SJSA1 (cell line): ENCODE results near the gene CNOT4. TPM values are rescaled to one million over a fixed set of nuclear protein-coding genes. Genes with fewer than 3 reads are reported as not detected.

Experiments used
- DNase-seq, 2 experiments: peaks; one replicate each; pipeline ENCODE4 v3.0.0-alpha.2; 2015 to 2020; ENCODE audit warnings: low spot score in 2 of 2, low read depth in 1 of 2
- H3K27ac ChIP-seq: fragments of 250-450 bp; sonication (Bioruptor Pico); 2 replicates; pipeline ENCODE4 v1.5.1; 2020; ENCODE audit warnings: mild to moderate bottlenecking, moderate library complexity
- H3K27me3 ChIP-seq: fragments of 250-450 bp; sonication (Bioruptor Pico); replicated peaks from 2 replicates; pipeline ENCODE4 v1.5.1; 2020; ENCODE audit warnings: mild to moderate bottlenecking, moderate library complexity
- H3K36me3 ChIP-seq: fragments of 250-450 bp; sonication (Bioruptor Pico); 2 replicates; pipeline ENCODE4 v1.5.1; 2020; ENCODE audit warnings: mild to moderate bottlenecking
- H3K4me1 ChIP-seq: fragments of 250-450 bp; sonication (Bioruptor Pico); replicated peaks from 2 replicates; pipeline ENCODE4 v1.6.1; 2021; ENCODE audit warnings: mild to moderate bottlenecking
- H3K4me3 ChIP-seq: fragments of 250-450 bp; sonication (Bioruptor Pico); 2 replicates; pipeline ENCODE4 v1.5.1; 2020; ENCODE audit warnings: mild to moderate bottlenecking
- H3K9me3 ChIP-seq: fragments of 250-450 bp; sonication (Bioruptor Pico); replicated peaks from 2 replicates; pipeline ENCODE4 v1.5.1; 2020; ENCODE audit warnings: mild to moderate bottlenecking
- total RNA-seq: library from RNA; depleted of rRNA; stranded (reverse); fragments of >200 nt; shearing (Covaris generic); gene quantifications from 2 replicates; pipeline ENCODE4 v1.2.3, GENCODE V29; 2014

The CNOT4 gene
- total RNA-seq, 1 experiment from 2014 or later = 9.1 TPM

DNA sequence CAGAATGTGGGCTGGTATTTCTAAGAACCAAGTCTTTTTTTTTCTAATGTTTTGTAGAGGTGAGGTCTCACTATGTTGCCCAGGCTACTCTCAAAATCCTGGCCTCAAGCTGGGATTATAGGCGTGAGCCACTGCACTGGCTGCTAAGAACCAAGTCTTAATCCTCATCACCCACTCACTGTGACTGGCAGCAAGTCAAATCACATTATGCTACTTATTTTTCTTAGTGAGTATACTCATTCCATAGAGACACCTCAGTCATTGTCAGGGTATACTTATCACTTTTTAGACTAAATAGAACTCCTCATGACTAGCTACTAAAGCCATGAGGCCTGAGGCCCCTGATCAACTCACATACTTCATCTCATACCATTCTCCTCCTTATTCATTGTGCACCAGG lies 160.2 kb downstream of the CNOT4 start:
- no peaks in the 10 kb centered on the region for H3K36me3 ChIP-seq
- H3K9me3 ChIP-seq = no peaks in the 10 kb centered on the region
- no peaks in the 10 kb centered on the region for H3K4me1 ChIP-seq
- 0 out of 2 replicates have a peak, but pooled peaks cover 3% of the 10 kb centered on the region for H3K27me3 ChIP-seq
- no peak overlapping the region for H3K4me3 ChIP-seq
- H3K27ac ChIP-seq = no peak overlapping the region
- no peak for DNase-seq

DNA sequence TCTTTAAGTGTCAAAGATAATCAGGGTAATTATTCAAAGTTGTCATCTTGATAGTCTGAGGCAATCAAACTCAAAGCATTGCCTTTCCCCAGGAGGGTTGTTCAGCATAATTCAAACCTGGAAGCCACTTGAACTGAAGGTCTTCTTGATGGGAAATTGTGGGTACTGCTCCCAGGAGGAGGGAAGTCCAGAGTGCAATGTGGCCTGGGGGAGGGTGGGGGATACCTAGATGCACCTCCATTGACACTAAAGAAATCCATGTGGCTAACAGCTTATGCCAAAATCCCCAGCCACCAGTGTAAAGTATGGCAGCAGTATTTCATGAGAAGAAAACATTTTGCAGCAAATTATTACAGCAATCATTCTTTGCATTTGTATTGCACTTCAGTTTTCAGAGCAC lies 161.4 kb downstream of the CNOT4 start:
- Histone ChIP-seq H3K36me3 (no peaks in the 10 kb centered on the region), H3K27ac (no peak overlapping the region), H3K9me3 (no peaks in the 10 kb centered on the region), H3K4me3 (no peak overlapping the region), H3K27me3 (no peaks in the 10 kb centered on the region), H3K4me1 (no peaks in the 10 kb centered on the region)
- DNase-seq = no peak

DNA sequence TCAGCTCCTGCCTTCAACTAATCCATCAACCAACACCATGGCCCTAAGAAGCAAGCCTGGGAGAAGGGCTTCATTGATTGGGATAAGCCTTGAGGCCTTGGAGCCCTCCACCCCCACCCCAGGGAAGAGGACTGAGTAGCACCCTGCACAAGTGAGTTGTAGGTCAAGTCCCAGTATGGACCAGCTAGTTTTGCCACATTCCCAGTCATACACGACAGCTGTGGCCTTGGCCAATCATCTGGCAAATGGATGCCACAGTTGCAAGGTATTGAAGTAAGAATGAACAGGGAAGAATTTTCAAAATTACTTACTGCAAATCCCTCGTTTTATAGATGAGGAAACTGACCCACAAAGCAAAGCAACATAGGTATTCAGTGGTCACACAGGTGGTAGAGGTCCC lies 166.5 kb downstream of the CNOT4 start:
- no peaks in the 10 kb centered on the region for H3K36me3 ChIP-seq
- H3K9me3 ChIP-seq = no peaks in the 10 kb centered on the region
- DNase-seq = no peak
- no peaks in the 10 kb centered on the region for H3K4me1 ChIP-seq
- no peak overlapping the region for H3K27ac ChIP-seq
- H3K27me3 ChIP-seq = no peaks in the 10 kb centered on the region
- H3K4me3 ChIP-seq = no peak overlapping the region

DNA sequence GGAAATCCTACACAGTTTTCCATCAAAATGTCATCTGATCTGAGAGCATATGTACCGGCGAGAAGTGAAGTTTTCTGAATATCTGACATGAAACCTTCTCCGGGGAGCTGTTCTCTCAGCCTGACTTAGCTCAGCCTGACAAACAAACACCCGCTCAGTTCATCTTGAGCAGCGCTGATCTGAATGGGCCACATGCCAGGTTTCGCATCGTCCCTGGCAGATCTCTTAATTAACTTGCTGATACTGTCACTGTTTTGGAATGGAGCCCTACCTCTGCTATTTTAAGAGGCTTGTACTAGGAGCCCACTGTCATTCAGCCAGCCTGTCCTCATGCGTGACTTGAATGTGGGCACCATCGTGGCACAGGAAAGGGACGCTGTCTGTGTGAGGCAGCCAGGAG lies 167.0 kb downstream of the CNOT4 start:
- no peaks in the 10 kb centered on the region for H3K9me3 ChIP-seq
- no peak overlapping the region for H3K4me3 ChIP-seq
- DNase-seq = no peak
- H3K27me3 ChIP-seq = no peaks in the 10 kb centered on the region
- H3K36me3 ChIP-seq = no peaks in the 10 kb centered on the region
- H3K27ac ChIP-seq = no peak overlapping the region
- H3K4me1 ChIP-seq = no peaks in the 10 kb centered on the region

DNA sequence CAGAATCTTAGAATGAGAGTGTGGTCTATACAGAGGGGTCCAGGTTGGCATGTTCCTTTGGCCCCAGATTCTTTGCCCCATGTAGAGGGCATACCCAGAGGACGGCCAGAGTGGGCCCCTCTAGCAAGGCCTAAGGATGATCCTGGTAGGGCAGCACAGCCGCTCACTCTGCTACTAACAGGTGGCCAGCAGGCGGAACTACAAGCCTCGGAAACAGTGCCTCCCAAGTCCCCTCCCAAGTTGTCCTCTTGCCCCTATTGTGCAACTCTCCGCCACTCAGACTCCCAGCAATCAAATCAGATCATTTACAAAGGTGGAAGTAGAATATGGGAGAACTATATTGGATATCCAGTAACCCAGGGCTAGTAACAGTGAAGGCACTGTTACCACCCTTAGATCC lies 168.9 kb downstream of the CNOT4 start:
- Histone ChIP-seq H3K9me3 (no peaks in the 10 kb centered on the region), H3K4me3 (no peak overlapping the region), H3K4me1 (no peaks in the 10 kb centered on the region), H3K27me3 (no peaks in the 10 kb centered on the region), H3K36me3 (no peaks in the 10 kb centered on the region), H3K27ac (no peak overlapping the region)
- no peak for DNase-seq

DNA sequence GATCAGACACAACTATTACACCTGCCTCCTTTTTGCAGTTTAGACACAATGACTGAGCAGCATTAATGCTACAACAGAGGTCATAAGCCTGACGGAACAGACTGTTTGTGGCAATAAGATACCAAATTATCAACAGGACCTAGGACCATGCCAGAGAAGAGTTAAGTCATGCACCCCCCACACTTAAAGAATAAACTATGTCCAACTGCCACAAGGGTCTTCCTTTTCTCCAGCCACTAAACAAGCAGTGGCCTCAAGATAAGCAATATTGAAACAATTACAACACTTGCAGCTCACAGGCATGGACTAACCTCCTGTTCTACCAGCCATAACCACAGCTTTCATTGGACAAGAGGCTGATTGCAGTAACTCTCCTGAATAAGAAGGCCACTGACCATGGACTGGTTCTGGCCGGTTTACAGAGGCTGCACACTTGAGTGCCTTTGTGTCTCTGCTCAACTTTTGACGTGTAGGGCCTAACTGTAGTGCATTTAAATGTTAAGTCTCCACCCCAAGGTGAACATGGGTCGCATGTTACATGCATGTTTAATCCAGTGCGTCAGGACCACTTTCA lies 171.8 kb downstream of the CNOT4 start:
- H3K36me3 ChIP-seq = no peaks in the 10 kb centered on the region
- no peak overlapping the region for H3K27ac ChIP-seq
- no peak overlapping the region for H3K4me3 ChIP-seq
- no peaks in the 10 kb centered on the region for H3K9me3 ChIP-seq
- no peak for DNase-seq
- no peaks in the 10 kb centered on the region for H3K27me3 ChIP-seq
- H3K4me1 ChIP-seq = no peaks in the 10 kb centered on the region

DNA sequence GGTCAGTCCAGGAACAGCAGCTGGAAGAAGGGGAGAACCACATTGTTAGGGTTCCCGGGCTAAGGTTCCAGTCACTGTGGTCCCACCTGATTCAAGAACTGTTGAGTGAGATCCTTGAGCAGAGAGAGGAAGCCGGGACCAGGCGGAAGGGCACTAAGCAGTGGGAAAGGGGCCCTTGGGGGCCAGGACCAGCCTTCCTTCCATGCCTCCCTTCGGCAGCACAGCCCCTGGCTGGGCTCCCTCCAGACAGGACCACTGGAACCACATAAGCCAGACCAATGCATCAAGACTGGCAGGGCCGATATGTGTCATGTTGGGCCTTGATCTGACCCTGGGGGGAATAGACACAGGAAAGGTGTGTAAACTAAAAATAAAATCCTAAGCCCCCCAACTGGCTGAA lies 172.4 kb downstream of the CNOT4 start:
- DNase-seq = no peak
- Histone ChIP-seq H3K27ac (no peak overlapping the region), H3K36me3 (no peaks in the 10 kb centered on the region), H3K4me1 (no peaks in the 10 kb centered on the region), H3K9me3 (no peaks in the 10 kb centered on the region), H3K27me3 (no peaks in the 10 kb centered on the region), H3K4me3 (no peak overlapping the region)

DNA sequence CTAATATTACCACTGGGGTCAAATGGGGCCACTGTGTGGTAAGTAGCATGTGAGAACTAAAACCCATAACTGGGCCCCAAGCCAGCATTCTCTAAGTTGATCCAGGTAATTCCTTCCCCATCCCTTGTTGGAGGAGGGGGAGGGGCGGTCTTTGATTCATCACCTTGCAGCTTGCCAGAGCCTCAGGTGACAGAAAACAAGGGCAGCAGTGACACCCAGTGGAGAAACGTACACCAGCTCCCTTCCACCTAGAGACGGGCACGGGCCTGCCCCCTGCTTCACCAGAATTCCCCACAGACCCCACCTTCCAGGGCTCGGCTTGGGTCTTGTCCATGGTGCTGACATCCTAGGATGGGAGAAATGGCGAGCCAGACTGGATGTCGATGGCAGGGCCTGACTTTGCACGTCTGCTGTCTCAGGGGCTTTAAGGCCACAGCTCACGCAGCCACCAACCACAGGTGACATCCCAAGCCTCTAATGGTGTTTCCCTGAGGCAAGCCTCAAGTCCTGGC lies 174.2 kb downstream of the CNOT4 start:
- Histone ChIP-seq H3K4me1 (no peaks in the 10 kb centered on the region), H3K9me3 (no peaks in the 10 kb centered on the region), H3K36me3 (no peaks in the 10 kb centered on the region), H3K27ac (no peak overlapping the region), H3K4me3 (no peak overlapping the region), H3K27me3 (no peaks in the 10 kb centered on the region)
- peak; percentile 37 to 60 for DNase-seq

DNA sequence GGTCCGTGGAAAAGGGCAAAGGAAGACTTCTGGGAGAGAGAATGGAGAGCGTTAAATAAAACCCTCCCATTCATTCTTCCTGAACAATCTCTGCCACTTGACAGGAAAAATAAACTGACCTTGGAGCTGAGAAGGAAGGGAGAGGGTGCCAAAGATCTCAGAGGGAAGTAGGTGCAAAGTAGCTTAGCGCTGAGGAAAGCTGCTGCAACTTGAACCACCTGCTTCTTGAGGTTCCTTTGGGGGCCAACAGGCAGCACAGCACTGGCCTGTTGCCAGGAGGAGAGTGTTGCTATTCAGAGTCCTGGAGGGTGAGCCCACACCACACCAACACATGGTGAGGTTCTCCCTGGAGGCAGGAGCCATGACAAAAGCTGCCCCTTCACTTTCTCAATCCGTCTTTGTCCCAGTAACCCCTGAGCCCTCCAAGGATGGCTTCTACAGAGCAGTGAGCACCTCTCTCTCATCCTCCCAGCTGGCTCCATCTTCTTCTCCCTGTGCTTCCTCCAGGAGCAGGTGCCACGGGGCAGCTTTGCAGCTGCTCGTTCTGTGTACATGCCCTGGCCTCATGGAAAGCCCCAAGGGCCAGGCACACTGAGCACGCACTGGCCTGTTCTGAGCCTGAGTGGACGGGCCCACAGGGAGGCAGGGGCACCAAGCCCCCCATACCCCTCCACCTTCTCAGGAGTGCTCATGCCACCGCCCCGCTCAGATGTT lies 174.9 kb downstream of the CNOT4 start:
- no peaks in the 10 kb centered on the region for H3K9me3 ChIP-seq
- no peak overlapping the region for H3K27ac ChIP-seq
- H3K4me3 ChIP-seq = no peak overlapping the region
- no peaks in the 10 kb centered on the region for H3K36me3 ChIP-seq
- H3K4me1 ChIP-seq = no peaks in the 10 kb centered on the region
- DNase-seq = peak in 1 of 2 experiments; percentile 28
- H3K27me3 ChIP-seq = no peaks in the 10 kb centered on the region

DNA sequence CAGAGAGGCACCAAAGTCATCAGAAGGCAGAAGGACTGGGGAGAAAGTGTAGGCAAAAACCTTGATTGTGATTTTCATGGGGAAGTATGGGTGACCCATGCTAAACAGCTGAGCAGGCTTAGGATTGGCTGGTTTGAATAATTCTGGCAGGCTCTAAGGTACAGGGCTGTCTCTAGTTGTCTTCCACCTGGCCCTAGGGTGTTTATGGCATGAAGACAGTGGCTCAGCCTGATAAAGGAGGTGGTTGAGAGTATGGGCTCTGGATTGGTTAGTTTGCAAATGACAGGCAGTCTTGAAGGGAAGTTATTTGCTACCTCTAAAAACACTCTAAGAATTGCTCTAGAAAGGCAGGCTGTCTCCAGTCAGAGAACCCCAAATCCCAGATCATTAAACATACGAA lies 176.0 kb downstream of the CNOT4 start:
- Histone ChIP-seq H3K4me3 (no peak overlapping the region), H3K4me1 (no peaks in the 10 kb centered on the region), H3K36me3 (no peaks in the 10 kb centered on the region), H3K9me3 (no peaks in the 10 kb centered on the region), H3K27me3 (no peaks in the 10 kb centered on the region), H3K27ac (no peak overlapping the region)
- no peak for DNase-seq

DNA sequence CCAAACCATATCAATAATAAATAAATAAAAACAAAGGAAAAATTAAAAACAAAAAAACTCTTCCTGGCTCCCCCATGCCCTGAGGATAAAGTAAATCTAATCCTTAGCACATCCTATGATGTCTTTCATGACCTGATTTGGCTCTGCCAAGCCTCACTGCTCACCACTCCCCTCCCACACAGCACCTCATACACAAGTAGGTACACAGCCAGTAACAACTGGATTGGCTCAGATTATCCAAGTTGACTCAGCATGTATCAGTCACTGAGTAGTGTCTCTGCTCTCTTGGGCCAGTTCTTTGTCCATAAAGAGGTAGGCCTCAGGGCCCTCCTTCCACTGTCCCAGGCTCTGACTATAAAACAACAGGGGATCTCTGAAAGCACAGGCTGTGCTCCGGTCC lies 176.7 kb downstream of the CNOT4 start:
- DNase-seq = no peak
- no peaks in the 10 kb centered on the region for H3K4me1 ChIP-seq

DNA sequence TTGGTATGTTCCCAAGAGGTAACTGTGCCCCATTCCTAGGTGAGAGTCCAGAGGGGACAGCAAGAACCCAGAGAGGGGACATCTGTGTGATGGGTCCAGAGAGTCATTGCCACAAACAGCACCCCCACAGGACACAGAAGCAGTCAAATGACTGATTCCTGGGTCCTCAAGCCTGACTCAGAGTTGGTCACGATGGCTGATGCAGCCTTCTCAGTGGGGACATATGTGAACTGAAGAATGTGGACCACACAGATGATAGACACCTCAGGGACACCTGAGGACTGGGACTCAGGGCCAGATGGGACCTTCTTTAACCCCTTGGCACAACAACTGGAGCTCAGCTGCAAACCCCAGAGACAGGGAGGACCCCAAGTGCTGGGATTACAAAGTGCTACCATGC lies 179.8 kb downstream of the CNOT4 start:
- H3K9me3 ChIP-seq = no peaks in the 10 kb centered on the region
- H3K4me3 ChIP-seq = no peak overlapping the region
- no peak for DNase-seq
- H3K27me3 ChIP-seq = no peaks in the 10 kb centered on the region
- no peaks in the 10 kb centered on the region for H3K36me3 ChIP-seq
- no peaks in the 10 kb centered on the region for H3K4me1 ChIP-seq
- no peak overlapping the region for H3K27ac ChIP-seq

More for the DNA sequence above, 176.7 kb downstream of the CNOT4 start:
- H3K4me3 ChIP-seq = no peak overlapping the region
- no peaks in the 10 kb centered on the region for H3K27me3 ChIP-seq
- H3K9me3 ChIP-seq = no peaks in the 10 kb centered on the region
- H3K36me3 ChIP-seq = no peaks in the 10 kb centered on the region
- no peak overlapping the region for H3K27ac ChIP-seq

DNA sequence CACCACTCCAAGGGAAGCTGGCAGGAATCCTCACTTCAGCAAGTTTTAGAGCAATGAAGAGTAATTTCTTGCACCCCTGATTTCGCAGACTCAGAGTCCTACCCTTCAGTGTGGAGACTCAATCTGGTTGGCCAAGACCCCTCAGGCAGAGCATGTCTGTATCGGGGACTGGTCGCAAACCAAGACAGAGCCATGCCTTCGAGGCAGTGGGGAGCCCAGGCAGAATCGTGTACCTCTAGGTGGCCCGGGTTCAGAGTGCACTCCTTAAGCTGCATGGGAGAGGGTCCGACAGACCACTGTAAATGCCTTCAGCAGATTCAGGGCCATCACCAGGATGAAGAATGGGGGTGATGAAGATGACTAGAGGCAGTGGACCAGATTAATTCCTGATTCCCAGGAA lies 181.4 kb downstream of the CNOT4 start:
- Histone ChIP-seq H3K4me1 (no peaks in the 10 kb centered on the region), H3K36me3 (no peaks in the 10 kb centered on the region), H3K27me3 (no peaks in the 10 kb centered on the region), H3K9me3 (no peaks in the 10 kb centered on the region), H3K4me3 (no peak overlapping the region), H3K27ac (no peak overlapping the region)
- DNase-seq = no peak

DNA sequence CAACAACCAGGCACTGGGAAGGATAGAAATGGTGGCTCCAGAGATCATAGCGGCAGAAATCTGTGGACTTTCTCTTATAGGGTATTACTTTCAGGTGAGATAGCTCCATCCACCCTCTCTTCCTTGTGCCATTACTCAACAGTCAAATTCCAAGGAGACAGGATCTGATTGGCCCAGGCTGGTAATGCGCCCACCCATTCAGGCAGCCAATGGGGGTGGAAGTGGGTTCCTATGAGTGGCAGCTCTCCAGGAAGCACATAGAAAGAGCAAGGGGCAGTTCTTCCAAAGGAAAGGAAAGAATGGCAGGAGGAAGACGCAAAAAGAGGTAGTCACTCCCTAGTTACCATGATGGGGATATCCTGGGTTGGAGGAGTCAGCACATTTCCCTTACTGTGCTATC lies 181.8 kb downstream of the CNOT4 start:
- no peak for DNase-seq
- H3K27me3 ChIP-seq = no peaks in the 10 kb centered on the region
- no peak overlapping the region for H3K27ac ChIP-seq
- no peaks in the 10 kb centered on the region for H3K9me3 ChIP-seq
- H3K4me3 ChIP-seq = no peak overlapping the region
- H3K36me3 ChIP-seq = no peaks in the 10 kb centered on the region
- no peaks in the 10 kb centered on the region for H3K4me1 ChIP-seq

DNA sequence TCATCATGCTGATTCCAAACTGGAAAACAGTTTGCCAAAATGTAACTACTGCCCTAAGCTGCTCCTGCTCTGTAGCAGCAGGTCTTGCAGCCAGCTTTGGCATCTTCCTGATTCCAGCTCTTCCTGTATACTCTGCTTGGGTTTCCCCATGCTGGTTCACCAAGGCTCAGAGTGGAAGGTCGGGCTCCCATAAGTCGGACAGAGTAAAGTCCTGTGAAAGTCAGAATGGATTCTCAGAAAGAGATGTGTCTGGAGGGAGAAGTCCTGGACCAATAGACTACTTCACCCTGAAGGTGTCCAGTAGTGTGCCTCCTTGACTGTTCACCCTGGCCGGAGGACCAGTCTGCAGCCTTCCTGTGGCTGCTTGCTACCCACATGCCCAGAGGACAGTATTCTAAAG lies 182.4 kb downstream of the CNOT4 start:
- Histone ChIP-seq H3K27me3 (no peaks in the 10 kb centered on the region), H3K9me3 (no peaks in the 10 kb centered on the region), H3K27ac (no peak overlapping the region), H3K36me3 (no peaks in the 10 kb centered on the region), H3K4me1 (no peaks in the 10 kb centered on the region), H3K4me3 (no peak overlapping the region)
- no peak for DNase-seq
